Activated CD4-positive, alpha-beta T cell treated with anti-CD3 and anti-CD28 coated beads, Interleukin-10, Interleukin-2, amounts not matched to agents 100 ng/mL and 50 ng/mL, durations not matched to agents 16 hours and 8 hours (primary cell): ENCODE data around the gene VPS29.
A peak's percentile ranks its signal among the peaks of the same experiment; 100 is the strongest.
"Not testable (repeated sequence)": the region's sequence is repeated elsewhere in the genome, so short reads cannot be mapped to it uniquely, and the experiment has no call there.

ENCODE experiments used
- DNase-seq: peaks from one replicate; pipeline ENCODE4 v3.0.0-alpha.2; 2020

VPS29 gene

GRCh38 chr12:110520876-110521712, 19.2 kb upstream of the VPS29 start:
- DNase-seq = peak; percentile 55

- not testable (repeated sequence) for DNase-seq
These were observed 16.1 kb upstream of the VPS29 start for GRCh38 chr12:110518014-110518413.

- no peak for DNase-seq
These were observed 15.1 kb upstream of the VPS29 start for GRCh38 chr12:110516995-110517394.

- no peak for DNase-seq
These were observed 12.5 kb upstream of the VPS29 start for GRCh38 chr12:110514363-110514762.

- no peak for DNase-seq
These were observed 11.9 kb upstream of the VPS29 start for GRCh38 chr12:110513842-110514241.

GRCh38 chr12:110508071-110508586, 6.2 kb upstream of the VPS29 start:
- no peak for DNase-seq

GRCh38 chr12:110505332-110505731, 3.4 kb upstream of the VPS29 start:
- no peak for DNase-seq

GRCh38 chr12:110503432-110503831, 1.5 kb upstream of the VPS29 start:
- no peak for DNase-seq

- DNase-seq = peak; percentile 53
These were observed 536 bp downstream of the VPS29 start for GRCh38 chr12:110501399-110501751.

GRCh38 chr12:110498984-110499706, 2.8 kb downstream of the VPS29 start:
- no peak for DNase-seq

GRCh38 chr12:110475426-110475825, 26.5 kb downstream of the VPS29 start:
- DNase-seq = no peak

GRCh38 chr12:110468214-110469048, 33.5 kb downstream of the VPS29 start, which contains the start of the genes FAM216A and GPN3:
Gene FAM216A (plus strand): TSS chr12:110468845. CDS start chr12:110468876, 31 bp downstream.
Gene GPN3 (minus strand): TSS chr12:110468257. CDS start chr12:110468203, 54 bp downstream.
- peak; percentile 98 for DNase-seq

- DNase-seq = no peak
These were observed 34.1 kb downstream of the VPS29 start for GRCh38 chr12:110467847-110468213.

- DNase-seq = no peak
These were observed 35.1 kb downstream of the VPS29 start for GRCh38 chr12:110466791-110467190.

GRCh38 chr12:110465765-110466164, 36.1 kb downstream of the VPS29 start:
- DNase-seq = not testable (repeated sequence)

GRCh38 chr12:110465024-110465423, 36.9 kb downstream of the VPS29 start:
- DNase-seq = no peak

GRCh38 chr12:110461189-110461588, 40.7 kb downstream of the VPS29 start:
- not testable (repeated sequence) for DNase-seq

GRCh38 chr12:110458756-110459155, 43.2 kb downstream of the VPS29 start:
- no peak for DNase-seq

GRCh38 chr12:110453569-110454296, 48.2 kb downstream of the VPS29 start:
- DNase-seq = no peak

- DNase-seq = no peak
These were observed 50.6 kb downstream of the VPS29 start for GRCh38 chr12:110451263-110451662.

GRCh38 chr12:110449799-110450497, 52.0 kb downstream of the VPS29 start, which contains the start of gene ARPC3:
Gene ARPC3 (minus strand): TSS chr12:110450337. CDS start chr12:110450260, 77 bp downstream.
- DNase-seq = peak; percentile 97
